ENCODE data around the gene OSBPL6. TPM values are rescaled to one million over a fixed set of nuclear protein-coding genes. Genes with fewer than 3 reads are reported as not detected.

OSBPL6 gene
- total RNA-seq, 1 experiment from 2014 or later, result 2.3 TPM

DNA sequence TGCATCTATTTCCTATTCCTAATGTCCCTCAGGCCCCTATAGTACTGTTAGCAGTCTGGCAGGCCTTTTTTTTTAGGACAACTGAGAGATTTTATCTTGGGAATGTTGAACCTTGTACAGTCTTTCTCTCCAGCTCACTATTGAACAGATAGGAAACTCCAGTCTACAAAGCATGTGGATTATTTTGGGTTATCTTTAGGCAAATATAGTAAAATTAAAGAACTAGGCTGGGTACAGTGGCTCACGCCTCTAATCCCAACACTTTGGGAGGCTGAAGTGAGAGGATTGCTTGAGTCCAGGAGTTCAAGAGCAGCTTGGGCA, 102.7 kb downstream of the OSBPL6 start:
- no peak for DNase-seq
- Mint-ChIP-seq H3K36me3 (ENCODE audit: insufficient read depth, unreplicated experiment) (no peaks in the 10 kb centered on the region), H3K27me3 (ENCODE audit: unreplicated experiment) (no peaks in the 10 kb centered on the region), H3K4me3 (ENCODE audit: low read depth, unreplicated experiment) (no peak overlapping the region), H3K4me1 (ENCODE audit: low read depth, unreplicated experiment) (peaks cover 26% of the 10 kb centered on the region), H3K9me3 (ENCODE audit: low read depth, unreplicated experiment) (peaks cover 3% of the 10 kb centered on the region), H3K27ac (ENCODE audit: unreplicated experiment) (no peak overlapping the region)
- no TSS peak for BruUV-seq (replicated peaks)
- intact Hi-C loops (cut with micrococcal nuclease; ENCODE audit: unreplicated experiment), result no loop called here
- TF ChIP-seq, protein P1, sequence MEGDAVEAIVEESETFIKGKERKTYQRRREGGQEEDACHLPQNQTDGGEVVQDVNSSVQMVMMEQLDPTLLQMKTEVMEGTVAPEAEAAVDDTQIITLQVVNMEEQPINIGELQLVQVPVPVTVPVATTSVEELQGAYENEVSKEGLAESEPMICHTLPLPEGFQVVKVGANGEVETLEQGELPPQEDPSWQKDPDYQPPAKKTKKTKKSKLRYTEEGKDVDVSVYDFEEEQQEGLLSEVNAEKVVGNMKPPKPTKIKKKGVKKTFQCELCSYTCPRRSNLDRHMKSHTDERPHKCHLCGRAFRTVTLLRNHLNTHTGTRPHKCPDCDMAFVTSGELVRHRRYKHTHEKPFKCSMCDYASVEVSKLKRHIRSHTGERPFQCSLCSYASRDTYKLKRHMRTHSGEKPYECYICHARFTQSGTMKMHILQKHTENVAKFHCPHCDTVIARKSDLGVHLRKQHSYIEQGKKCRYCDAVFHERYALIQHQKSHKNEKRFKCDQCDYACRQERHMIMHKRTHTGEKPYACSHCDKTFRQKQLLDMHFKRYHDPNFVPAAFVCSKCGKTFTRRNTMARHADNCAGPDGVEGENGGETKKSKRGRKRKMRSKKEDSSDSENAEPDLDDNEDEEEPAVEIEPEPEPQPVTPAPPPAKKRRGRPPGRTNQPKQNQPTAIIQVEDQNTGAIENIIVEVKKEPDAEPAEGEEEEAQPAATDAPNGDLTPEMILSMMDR (IDR thresholded peaks at IDR 0.05; ENCODE audit: unreplicated experiment), result no peak
- CTCF ChIA-PET, result no interaction called here

- H3K36me3 Mint-ChIP-seq (ENCODE audit: insufficient read depth, unreplicated experiment), result no peaks in the 10 kb centered on the region
- intact Hi-C loops (cut with micrococcal nuclease; ENCODE audit: unreplicated experiment), result no loop called here
- CTCF ChIA-PET, result no interaction called here
- H3K27ac Mint-ChIP-seq (ENCODE audit: unreplicated experiment), result peak overlapping the region; percentile 81
- TF ChIP-seq, protein P1 (IDR thresholded peaks at IDR 0.05; ENCODE audit: unreplicated experiment), result no peak
- DNase-seq, result no peak
- no TSS peak for BruUV-seq (replicated peaks)
- no peaks in the 10 kb centered on the region for H3K9me3 Mint-ChIP-seq (ENCODE audit: low read depth, unreplicated experiment)
- no peak overlapping the region for H3K4me3 Mint-ChIP-seq (ENCODE audit: low read depth, unreplicated experiment)
- H3K27me3 Mint-ChIP-seq (ENCODE audit: unreplicated experiment), result no peaks in the 10 kb centered on the region
- H3K4me1 Mint-ChIP-seq (ENCODE audit: low read depth, unreplicated experiment), result peaks cover 17% of the 10 kb centered on the region
These were observed 104.5 kb downstream of the OSBPL6 start for GRCh38 chr2:178298785-178299212.

DNA sequence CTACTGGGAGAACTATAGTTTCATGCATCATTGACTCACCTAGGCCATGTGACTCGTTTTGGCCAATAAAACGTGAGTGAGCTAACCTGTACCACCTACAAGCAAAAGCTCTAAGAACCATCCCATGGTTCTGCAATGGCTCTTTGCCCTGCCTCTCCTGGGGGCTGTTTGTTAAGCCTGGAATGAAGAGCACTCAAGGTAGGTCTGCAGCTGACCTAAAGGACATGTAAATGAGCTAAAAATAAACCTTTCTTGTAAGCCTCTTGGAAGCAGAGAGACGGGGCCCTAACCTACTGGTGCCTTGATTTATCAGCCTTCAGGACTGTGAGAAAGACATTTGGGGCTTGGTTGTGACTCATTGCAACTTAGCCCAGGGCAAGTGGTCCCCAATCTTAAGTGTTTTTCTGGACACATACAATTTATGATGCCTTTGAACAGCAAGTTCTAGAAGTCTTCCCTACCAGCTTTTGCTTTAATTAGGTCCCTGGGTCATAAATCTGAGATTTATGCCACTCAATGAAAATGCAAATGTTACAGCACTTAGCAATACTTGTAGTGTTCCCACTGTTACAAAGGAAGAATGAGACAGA, 107.4 kb downstream of the OSBPL6 start:
- intact Hi-C loops (cut with micrococcal nuclease; ENCODE audit: unreplicated experiment), result no loop called here
- CTCF ChIA-PET, result no interaction called here
- TF ChIP-seq, protein P1 (IDR thresholded peaks at IDR 0.05; ENCODE audit: unreplicated experiment), result no peak
- DNase-seq, result no peak
- H3K36me3 Mint-ChIP-seq (ENCODE audit: insufficient read depth, unreplicated experiment), result no peaks in the 10 kb centered on the region
- no peaks in the 10 kb centered on the region for H3K27me3 Mint-ChIP-seq (ENCODE audit: unreplicated experiment)
- no peak overlapping the region for H3K4me3 Mint-ChIP-seq (ENCODE audit: low read depth, unreplicated experiment)
- peaks cover 17% of the 10 kb centered on the region for H3K4me1 Mint-ChIP-seq (ENCODE audit: low read depth, unreplicated experiment)
- BruUV-seq (replicated peaks), result no TSS peak
- H3K27ac Mint-ChIP-seq (ENCODE audit: unreplicated experiment), result no peak overlapping the region
- H3K9me3 Mint-ChIP-seq (ENCODE audit: low read depth, unreplicated experiment), result no peaks in the 10 kb centered on the region

- Mint-ChIP-seq H3K4me3 (ENCODE audit: low read depth, unreplicated experiment) (no peak overlapping the region), H3K27me3 (ENCODE audit: unreplicated experiment) (no peaks in the 10 kb centered on the region), H3K36me3 (ENCODE audit: insufficient read depth, unreplicated experiment) (no peaks in the 10 kb centered on the region), H3K9me3 (ENCODE audit: low read depth, unreplicated experiment) (no peaks in the 10 kb centered on the region), H3K4me1 (ENCODE audit: low read depth, unreplicated experiment) (peaks cover 5% of the 10 kb centered on the region), H3K27ac (ENCODE audit: unreplicated experiment) (no peak overlapping the region)
- BruUV-seq (replicated peaks), result no TSS peak
- DNase-seq, result no peak
- CTCF ChIA-PET, result no interaction called here
- TF ChIP-seq, protein P1 (IDR thresholded peaks at IDR 0.05; ENCODE audit: unreplicated experiment), result no peak
- intact Hi-C loops (cut with micrococcal nuclease; ENCODE audit: unreplicated experiment), result no loop called here
These were observed 110.0 kb downstream of the OSBPL6 start for GRCh38 chr2:178304333-178304732.

Data from Calu3 (cell line).